ENCODE data around the gene RASL12. TPM values are rescaled to one million over a fixed set of nuclear protein-coding genes. Genes with fewer than 3 reads are reported as not detected.

The RASL12 gene
- total RNA-seq, 6 experiments from 2014 or later, result not detected

DNA sequence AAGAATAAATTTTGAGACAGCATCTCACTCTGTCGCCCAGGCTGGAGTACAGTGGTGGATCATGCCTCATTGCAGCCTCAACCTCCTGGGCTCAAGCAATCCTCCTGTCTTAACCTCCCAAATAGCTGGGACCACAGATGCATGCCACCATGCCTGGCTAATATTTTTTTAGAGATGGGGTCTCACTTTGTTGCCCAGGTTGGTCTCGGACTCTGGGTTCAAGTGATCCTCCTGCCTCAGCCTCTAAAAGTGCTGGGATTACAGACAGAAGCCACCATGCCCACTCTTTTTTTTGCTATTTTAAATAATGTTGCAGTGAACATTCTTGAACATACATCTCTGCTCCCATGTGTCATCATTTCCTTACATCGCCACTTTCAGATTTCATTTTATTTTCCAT is 29.4 kb downstream of the RASL12 start:
- Mint-ChIP-seq H3K27me3 (ENCODE audit: insufficient read depth) (peaks cover 1% of the 10 kb centered on the region; the same call in 1 of the 2 replicates), H3K27ac (no peak overlapping the region), H3K4me3 (no peak overlapping the region), H3K4me1 (ENCODE audit: low read depth) (peaks cover 13% of the 10 kb centered on the region), H3K9me3 (no peaks in the 10 kb centered on the region), H3K36me3 (ENCODE audit: low read depth) (no peaks in the 10 kb centered on the region)
- TF ChIP-seq, protein P1, sequence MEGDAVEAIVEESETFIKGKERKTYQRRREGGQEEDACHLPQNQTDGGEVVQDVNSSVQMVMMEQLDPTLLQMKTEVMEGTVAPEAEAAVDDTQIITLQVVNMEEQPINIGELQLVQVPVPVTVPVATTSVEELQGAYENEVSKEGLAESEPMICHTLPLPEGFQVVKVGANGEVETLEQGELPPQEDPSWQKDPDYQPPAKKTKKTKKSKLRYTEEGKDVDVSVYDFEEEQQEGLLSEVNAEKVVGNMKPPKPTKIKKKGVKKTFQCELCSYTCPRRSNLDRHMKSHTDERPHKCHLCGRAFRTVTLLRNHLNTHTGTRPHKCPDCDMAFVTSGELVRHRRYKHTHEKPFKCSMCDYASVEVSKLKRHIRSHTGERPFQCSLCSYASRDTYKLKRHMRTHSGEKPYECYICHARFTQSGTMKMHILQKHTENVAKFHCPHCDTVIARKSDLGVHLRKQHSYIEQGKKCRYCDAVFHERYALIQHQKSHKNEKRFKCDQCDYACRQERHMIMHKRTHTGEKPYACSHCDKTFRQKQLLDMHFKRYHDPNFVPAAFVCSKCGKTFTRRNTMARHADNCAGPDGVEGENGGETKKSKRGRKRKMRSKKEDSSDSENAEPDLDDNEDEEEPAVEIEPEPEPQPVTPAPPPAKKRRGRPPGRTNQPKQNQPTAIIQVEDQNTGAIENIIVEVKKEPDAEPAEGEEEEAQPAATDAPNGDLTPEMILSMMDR (IDR thresholded peaks at IDR 0.05), result no peak
- no peak for DNase-seq

DNA sequence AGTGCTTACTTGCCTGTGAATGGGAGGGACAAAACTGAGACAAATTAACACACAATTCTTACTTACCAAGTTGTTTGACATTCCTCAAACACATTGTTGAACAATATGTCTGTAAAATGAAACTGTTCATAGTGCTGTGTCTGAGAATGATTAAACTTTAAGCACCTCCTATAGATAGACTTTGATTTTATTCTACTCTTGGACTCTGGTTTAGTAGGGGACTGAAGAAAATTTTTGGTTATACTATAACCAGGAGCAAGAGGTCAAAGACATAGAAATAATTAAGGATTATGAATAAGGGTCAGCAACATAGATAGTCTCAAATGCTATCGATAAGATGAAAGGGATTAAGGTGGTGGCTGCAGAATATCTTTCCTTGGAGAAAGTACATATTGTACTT is 30.5 kb downstream of the RASL12 start:
- no peaks in the 10 kb centered on the region for H3K9me3 Mint-ChIP-seq
- no peak for DNase-seq
- peaks cover 4% of the 10 kb centered on the region for H3K27me3 Mint-ChIP-seq (ENCODE audit: insufficient read depth)
- no peaks in the 10 kb centered on the region for H3K36me3 Mint-ChIP-seq (ENCODE audit: low read depth)
- H3K4me3 Mint-ChIP-seq, result no peak overlapping the region
- no peak overlapping the region for H3K27ac Mint-ChIP-seq
- TF ChIP-seq, protein P1 (IDR thresholded peaks at IDR 0.05), result no peak
- peaks cover 13% of the 10 kb centered on the region for H3K4me1 Mint-ChIP-seq (ENCODE audit: low read depth)

DNA sequence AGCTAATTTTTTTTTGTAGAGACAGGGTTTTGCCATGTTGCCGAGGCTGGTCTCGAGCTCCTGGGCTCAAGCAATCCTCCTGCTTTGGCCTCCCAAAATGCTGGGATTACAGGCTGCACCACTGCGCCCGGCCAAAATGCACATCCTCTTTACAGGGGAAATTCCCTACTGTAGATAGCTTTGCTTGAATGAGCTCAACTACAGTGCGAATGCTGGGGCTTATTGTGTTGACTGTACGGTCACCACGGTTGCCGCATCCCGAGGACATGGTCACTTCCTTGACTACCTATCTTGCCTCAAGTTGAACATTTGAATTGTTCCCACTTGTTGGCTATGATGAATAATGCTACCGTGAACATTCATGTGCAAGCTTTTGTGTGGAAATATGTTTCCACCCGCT is 33.1 kb downstream of the RASL12 start:
- Mint-ChIP-seq H3K4me3 (no peak overlapping the region), H3K9me3 (no peaks in the 10 kb centered on the region), H3K27ac (no peak overlapping the region), H3K27me3 (ENCODE audit: insufficient read depth) (peaks cover 4% of the 10 kb centered on the region), H3K36me3 (ENCODE audit: low read depth) (no peaks in the 10 kb centered on the region), H3K4me1 (ENCODE audit: low read depth) (peaks cover 16% of the 10 kb centered on the region; the same call in 1 of the 2 replicates)
- no peak for DNase-seq
- TF ChIP-seq, protein P1 (IDR thresholded peaks at IDR 0.05), result no peak

DNA sequence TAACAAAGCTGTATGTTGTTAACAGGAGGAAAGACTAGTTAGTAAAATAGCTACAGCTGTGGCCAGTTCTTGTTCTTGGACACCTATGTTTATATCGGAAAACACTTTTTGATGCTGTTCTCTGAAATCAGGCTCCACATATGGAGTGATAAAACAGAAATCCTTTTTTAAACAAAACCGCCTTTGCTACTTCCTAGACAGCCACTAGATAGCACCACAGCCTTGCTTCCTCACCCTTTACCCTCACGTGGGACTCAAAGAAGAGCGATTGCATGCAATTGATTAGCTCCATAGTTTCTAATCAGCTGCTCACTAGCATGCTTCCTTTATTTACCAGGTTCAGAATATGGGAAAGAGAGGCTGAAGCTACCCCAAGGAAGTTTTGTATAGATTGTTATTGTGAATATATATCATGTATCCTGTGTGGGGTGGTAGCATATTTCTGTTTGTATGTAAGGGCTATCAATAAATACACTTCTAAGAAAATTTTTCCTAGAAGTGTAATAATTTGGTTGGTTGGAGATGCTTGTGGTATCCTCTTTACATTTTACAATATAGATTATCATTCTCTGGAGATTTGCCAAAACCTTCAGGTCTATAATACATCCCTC is 34.0 kb downstream of the RASL12 start:
- peak; percentile 50 for DNase-seq
- Mint-ChIP-seq H3K27ac (no peak overlapping the region), H3K9me3 (no peaks in the 10 kb centered on the region), H3K36me3 (ENCODE audit: low read depth) (no peaks in the 10 kb centered on the region), H3K4me1 (ENCODE audit: low read depth) (peaks cover 16% of the 10 kb centered on the region), H3K4me3 (no peak overlapping the region), H3K27me3 (ENCODE audit: insufficient read depth) (peaks cover 4% of the 10 kb centered on the region)
- TF ChIP-seq, protein P1 (IDR thresholded peaks at IDR 0.05), result peak; percentile 68

DNA sequence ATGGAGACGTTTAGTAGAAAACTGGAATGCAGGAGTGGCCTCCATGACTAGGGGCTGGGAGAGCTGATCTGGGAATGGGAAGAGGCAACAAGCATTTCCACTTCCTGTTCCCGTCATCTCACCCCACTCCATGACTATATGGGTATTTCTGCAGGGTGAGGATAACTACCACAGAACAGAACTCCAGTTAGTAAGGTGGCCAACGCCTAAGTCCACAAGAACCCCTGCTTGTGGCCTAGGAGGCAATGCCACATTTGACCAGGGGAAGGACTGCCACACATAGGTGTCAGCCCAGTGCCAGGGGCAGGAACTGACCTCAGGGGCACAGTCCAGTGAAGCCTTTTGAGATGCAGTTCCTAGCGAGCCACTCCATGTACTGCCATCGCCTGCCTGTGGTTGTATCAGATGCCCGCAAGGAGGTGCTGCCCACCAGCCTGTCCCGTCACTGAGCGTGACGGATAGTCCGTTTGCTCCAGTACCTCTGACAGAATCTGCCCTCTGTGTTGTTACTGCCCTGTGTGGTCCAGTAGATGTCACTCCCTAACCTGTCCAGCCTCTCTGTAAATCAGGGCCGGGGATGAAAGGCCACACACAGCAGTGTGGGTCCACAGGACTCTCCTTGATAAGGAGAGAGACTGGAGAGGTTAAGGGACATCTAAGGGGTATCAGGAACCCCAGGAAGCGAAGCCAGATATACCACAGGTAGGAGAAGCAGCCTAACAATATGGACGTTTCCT is 34.8 kb downstream of the RASL12 start:
- TF ChIP-seq, protein P1 (IDR thresholded peaks at IDR 0.05), result peak; percentile 35; the same call in 1 of the 2 replicates
- H3K4me3 Mint-ChIP-seq, result no peak overlapping the region
- peaks cover 24% of the 10 kb centered on the region for H3K4me1 Mint-ChIP-seq (ENCODE audit: low read depth)
- H3K27me3 Mint-ChIP-seq (ENCODE audit: insufficient read depth), result peaks cover 6% of the 10 kb centered on the region
- H3K9me3 Mint-ChIP-seq, result no peaks in the 10 kb centered on the region
- DNase-seq, result no peak
- H3K36me3 Mint-ChIP-seq (ENCODE audit: low read depth), result peaks cover 6% of the 10 kb centered on the region; the same call in 1 of the 2 replicates
- no peak overlapping the region; the same call in 1 of the 2 replicates for H3K27ac Mint-ChIP-seq

Measured in HFFc6 (cell line).